ENCODE data around the gene VAV3. TPM values are rescaled to one million over a fixed set of nuclear protein-coding genes. Genes with fewer than 3 reads are reported as not detected.

Gene VAV3
- total RNA-seq, 1 donor from 2014 or later, result 159 TPM

DNA sequence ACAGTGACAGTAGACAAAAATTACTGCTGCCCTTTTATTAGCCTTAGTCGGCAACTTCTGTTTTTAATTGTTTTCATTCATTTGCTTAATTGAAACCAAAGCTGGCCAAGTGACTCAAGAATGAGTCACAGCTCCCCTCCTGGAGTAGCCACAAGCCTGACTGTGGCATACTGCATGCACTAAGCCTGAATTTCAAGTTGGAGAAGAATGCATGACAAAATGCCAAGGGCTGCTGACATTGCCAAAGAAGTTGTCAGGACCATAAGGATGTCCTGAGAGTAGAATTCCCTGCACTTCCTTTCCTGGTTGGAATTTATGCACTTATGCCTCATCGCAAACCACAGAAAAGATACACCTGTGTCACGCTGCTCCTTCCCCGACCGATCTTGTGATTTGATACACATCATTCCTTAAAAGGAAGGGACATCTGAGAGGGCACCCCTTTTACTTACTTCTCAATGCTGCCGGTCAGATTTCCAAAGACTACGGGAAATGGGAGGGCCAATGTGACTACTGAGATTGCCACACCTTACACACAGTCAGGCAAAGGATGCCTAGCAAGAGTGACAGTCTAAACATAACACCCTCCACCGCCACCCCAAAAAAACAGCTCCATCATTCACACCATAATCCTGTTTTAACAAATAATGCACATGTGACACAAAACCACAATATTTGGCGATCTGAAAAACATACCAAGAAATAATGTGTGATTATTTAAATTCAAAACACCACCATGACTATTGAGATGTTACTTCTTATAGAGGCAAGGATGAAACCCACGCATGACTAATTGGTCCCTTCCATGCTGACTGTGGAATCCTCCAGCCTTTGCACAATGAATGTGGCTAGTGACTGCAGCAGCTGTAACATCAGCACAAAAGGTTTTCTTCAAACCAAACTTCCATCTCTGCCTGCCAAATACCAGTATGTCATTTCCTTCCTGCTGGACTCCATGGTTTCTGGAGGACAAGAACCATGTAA lies 28.2 kb downstream of the VAV3 start:
- TF ChIP-seq, protein P1, sequence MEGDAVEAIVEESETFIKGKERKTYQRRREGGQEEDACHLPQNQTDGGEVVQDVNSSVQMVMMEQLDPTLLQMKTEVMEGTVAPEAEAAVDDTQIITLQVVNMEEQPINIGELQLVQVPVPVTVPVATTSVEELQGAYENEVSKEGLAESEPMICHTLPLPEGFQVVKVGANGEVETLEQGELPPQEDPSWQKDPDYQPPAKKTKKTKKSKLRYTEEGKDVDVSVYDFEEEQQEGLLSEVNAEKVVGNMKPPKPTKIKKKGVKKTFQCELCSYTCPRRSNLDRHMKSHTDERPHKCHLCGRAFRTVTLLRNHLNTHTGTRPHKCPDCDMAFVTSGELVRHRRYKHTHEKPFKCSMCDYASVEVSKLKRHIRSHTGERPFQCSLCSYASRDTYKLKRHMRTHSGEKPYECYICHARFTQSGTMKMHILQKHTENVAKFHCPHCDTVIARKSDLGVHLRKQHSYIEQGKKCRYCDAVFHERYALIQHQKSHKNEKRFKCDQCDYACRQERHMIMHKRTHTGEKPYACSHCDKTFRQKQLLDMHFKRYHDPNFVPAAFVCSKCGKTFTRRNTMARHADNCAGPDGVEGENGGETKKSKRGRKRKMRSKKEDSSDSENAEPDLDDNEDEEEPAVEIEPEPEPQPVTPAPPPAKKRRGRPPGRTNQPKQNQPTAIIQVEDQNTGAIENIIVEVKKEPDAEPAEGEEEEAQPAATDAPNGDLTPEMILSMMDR (IDR thresholded peaks at IDR 0.05; ENCODE audit: unreplicated experiment), result no peak
- Mint-ChIP-seq H3K4me3 (ENCODE audit: unreplicated experiment) (peak overlapping the region; percentile 70), H3K9me3 (ENCODE audit: unreplicated experiment) (no peaks in the 10 kb centered on the region), H3K4me1 (ENCODE audit: unreplicated experiment) (peaks cover 76% of the 10 kb centered on the region), H3K27ac (ENCODE audit: unreplicated experiment) (peak overlapping the region; percentile 84), H3K27me3 (ENCODE audit: unreplicated experiment) (no peaks in the 10 kb centered on the region), H3K36me3 (ENCODE audit: low read depth, unreplicated experiment) (peaks cover 10% of the 10 kb centered on the region)
- DNase-seq (ENCODE audit: low spot score), result no peak

DNA sequence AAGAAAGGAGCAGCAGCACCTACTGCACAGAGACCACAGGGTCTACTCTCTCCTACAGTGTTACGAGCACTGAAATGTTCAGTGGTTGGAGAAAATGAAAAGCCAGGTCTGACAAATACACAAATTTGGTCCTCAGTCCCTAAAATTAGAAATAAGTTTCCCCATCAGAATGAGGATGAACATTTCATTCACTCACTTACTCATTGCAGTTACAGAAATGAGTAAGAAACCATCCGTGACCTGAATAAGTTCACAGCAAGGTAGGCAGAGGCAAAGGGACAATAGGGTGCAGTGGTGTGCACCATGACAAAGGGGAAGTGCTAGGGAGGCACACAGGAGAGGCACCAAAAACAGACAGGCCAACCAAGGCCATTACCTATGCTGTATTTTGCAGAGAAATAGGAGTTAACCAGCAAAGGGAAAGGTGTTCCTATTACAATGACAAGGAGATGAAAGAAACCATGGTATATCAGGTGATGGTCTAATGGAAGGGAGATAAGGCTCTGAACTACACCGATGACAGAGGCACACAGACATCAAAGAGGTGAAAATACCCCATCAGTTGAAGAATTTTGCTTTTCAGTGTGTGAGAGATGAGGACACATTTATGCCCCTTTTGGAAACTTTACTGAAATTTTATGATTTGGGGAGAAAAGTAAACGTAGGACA lies 29.4 kb downstream of the VAV3 start:
- no peak for DNase-seq (ENCODE audit: low spot score)
- H3K4me3 Mint-ChIP-seq (ENCODE audit: unreplicated experiment), result peak overlapping the region; percentile 33
- no peaks in the 10 kb centered on the region for H3K27me3 Mint-ChIP-seq (ENCODE audit: unreplicated experiment)
- peaks cover 66% of the 10 kb centered on the region for H3K4me1 Mint-ChIP-seq (ENCODE audit: unreplicated experiment)
- no peak overlapping the region for H3K27ac Mint-ChIP-seq (ENCODE audit: unreplicated experiment)
- H3K36me3 Mint-ChIP-seq (ENCODE audit: low read depth, unreplicated experiment), result peaks cover 4% of the 10 kb centered on the region
- TF ChIP-seq, protein P1 (IDR thresholded peaks at IDR 0.05; ENCODE audit: unreplicated experiment), result no peak
- H3K9me3 Mint-ChIP-seq (ENCODE audit: unreplicated experiment), result no peaks in the 10 kb centered on the region

DNA sequence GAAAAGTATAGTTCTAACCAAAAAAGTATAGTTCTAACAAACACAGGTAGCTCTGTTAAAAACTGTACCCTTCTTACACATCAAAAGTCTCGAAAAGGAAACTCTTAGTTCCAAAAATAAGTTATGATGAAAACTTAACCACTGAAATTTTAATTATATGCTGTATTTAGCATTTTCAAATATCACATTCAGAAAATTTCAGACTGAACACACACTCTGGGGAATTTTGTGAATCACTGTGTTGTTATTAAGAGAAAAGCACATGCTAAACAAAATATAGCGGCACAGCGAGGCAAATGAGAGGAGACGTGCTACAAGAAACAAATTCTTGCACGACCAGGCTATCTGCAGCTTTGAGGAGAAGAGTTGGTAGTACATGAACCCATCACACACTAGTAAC lies 30.4 kb downstream of the VAV3 start:
- TF ChIP-seq, protein P1 (IDR thresholded peaks at IDR 0.05; ENCODE audit: unreplicated experiment), result no peak
- Mint-ChIP-seq H3K4me3 (ENCODE audit: unreplicated experiment) (no peak overlapping the region), H3K27me3 (ENCODE audit: unreplicated experiment) (no peaks in the 10 kb centered on the region), H3K27ac (ENCODE audit: unreplicated experiment) (no peak overlapping the region), H3K36me3 (ENCODE audit: low read depth, unreplicated experiment) (peaks cover 3% of the 10 kb centered on the region), H3K4me1 (ENCODE audit: unreplicated experiment) (peaks cover 63% of the 10 kb centered on the region), H3K9me3 (ENCODE audit: unreplicated experiment) (no peaks in the 10 kb centered on the region)
- DNase-seq (ENCODE audit: low spot score), result no peak

DNA sequence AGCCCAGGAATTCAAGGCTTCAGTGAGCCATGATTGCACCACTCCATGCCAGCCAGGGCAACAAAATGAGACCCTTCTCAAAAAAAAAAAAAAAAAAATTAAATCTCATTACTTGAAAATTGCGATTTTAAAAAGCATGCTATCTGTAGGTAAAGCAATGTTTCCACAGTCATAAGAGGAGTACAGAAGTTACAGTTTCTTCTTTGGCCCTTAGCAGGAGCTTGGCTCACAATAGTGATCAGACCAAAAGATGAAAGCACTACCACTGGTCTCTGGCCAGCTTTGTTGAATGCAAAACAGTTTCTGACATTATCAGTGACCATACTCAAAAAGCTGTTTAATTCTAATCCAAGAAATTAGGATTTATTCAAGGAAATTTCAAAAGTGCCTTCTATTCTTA lies 31.2 kb downstream of the VAV3 start:
- TF ChIP-seq, protein P1 (IDR thresholded peaks at IDR 0.05; ENCODE audit: unreplicated experiment), result no peak
- no peaks in the 10 kb centered on the region for H3K9me3 Mint-ChIP-seq (ENCODE audit: unreplicated experiment)
- H3K4me1 Mint-ChIP-seq (ENCODE audit: unreplicated experiment), result peaks cover 61% of the 10 kb centered on the region
- H3K27me3 Mint-ChIP-seq (ENCODE audit: unreplicated experiment), result no peaks in the 10 kb centered on the region
- H3K27ac Mint-ChIP-seq (ENCODE audit: unreplicated experiment), result no peak overlapping the region
- H3K4me3 Mint-ChIP-seq (ENCODE audit: unreplicated experiment), result no peak overlapping the region
- H3K36me3 Mint-ChIP-seq (ENCODE audit: low read depth, unreplicated experiment), result peaks cover 3% of the 10 kb centered on the region
- DNase-seq (ENCODE audit: low spot score), result no peak

Measured in endothelial cell (in vitro differentiated cells).